MG63 (cell line): ENCODE data around the gene MOBP. TPM values are rescaled to one million over a fixed set of nuclear protein-coding genes. Genes with fewer than 3 reads are reported as not detected.
"Not testable (repeated sequence)": the region's sequence is repeated elsewhere in the genome, so short reads cannot be mapped to it uniquely, and the experiment has no call there.

Source experiments
- DNase-seq: peaks from one replicate; pipeline ENCODE4 v3.0.0-alpha.2; 2020
- H3K27me3 ChIP-seq: fragments of 250-450 bp; sonication (Bioruptor Pico); 2 replicates; pipeline ENCODE4 v1.5.1; 2020; ENCODE audit warnings: mild to moderate bottlenecking, moderate library complexity
- H3K36me3 ChIP-seq: fragments of 250-450 bp; sonication (Bioruptor Pico); 2 replicates; pipeline ENCODE4 v1.5.1; 2020; ENCODE audit warnings: mild to moderate bottlenecking, moderate library complexity
- H3K4me3 ChIP-seq: fragments of 250-450 bp; sonication (Bioruptor Pico); 2 replicates; pipeline ENCODE4 v1.5.1; 2020; ENCODE audit warnings: mild to moderate bottlenecking, moderate library complexity
- H3K9me3 ChIP-seq: fragments of 250-450 bp; sonication (Bioruptor Pico); 2 replicates; pipeline ENCODE4 v1.5.1; 2020; ENCODE audit warnings: mild to moderate bottlenecking, moderate library complexity
- total RNA-seq: library from RNA; depleted of rRNA; stranded (reverse); fragments of >200 nt; shearing (Covaris generic); gene quantifications from 2 replicates; pipeline ENCODE4 v1.2.3, GENCODE V29; 2014; ENCODE audit warnings: low replicate concordance

MOBP gene
- total RNA-seq, 1 experiment from 2014 or later = not detected

DNA sequence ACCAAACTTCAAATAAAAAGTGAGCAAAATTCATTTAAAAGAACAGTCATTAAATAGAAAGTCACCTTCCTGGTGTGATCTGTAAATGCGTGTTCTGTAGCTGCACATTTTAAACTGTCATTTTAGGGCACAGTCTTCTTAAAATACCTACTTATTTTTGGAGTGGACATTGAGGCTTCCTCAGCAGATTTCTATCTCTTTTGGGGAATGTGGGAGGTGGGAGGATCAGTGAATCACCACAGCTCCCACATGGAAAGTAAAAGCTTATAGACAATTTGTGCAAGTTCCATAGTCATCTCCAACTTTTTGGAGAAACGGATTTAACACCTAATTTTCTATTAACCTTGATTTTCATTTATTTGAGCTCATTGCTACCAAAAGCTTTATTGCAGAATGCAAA, 21.0 kb upstream of the MOBP start:
- no peak for DNase-seq

DNA sequence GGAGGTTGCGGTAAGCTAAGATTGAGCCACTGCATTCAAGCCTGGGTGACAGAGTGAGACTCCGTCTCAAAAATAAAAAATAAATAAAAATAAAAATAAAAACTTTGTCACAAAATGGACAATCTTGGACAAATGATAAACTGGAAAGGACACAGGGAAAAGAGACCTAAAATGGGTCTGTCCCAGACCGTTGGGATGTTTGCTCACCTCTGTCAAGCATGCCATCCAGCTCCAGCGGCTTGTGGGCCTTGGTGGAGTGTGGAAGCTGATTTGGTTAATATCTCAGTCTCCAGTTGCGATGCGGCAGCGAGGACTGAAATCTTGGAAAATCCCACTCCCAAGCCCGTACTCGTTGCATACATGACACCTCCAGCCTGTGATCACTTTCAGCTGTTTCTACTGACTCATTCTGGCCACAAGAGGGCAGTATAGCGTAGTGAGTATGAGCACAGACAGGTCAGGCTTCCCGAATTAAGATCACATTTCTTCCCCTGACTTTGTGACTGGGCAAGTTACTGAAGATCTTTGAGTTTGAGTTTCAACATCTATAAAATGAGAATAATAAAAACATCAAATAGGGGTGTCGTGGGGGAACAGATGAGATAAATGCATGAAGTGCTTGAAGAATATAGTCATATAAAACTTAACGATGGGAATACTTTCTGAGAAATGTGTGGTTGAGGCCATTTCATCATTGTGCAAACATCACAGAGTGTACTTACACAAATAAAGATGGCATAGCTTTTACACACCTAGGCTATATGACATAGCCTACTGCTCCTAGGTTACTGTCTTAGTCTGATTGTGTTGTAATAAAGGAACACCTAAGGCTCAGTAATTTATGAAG, 19.6 kb upstream of the MOBP start:
- H3K4me3 ChIP-seq = no peak overlapping the region
- DNase-seq = peak; percentile 23
- H3K27me3 ChIP-seq = no peaks in the 10 kb centered on the region
- H3K36me3 ChIP-seq = no peaks in the 10 kb centered on the region
- no peaks in the 10 kb centered on the region for H3K9me3 ChIP-seq

More for the DNA sequence above, 21.0 kb upstream of the MOBP start:
- H3K36me3 ChIP-seq = no peaks in the 10 kb centered on the region
- no peaks in the 10 kb centered on the region for H3K27me3 ChIP-seq
- no peak overlapping the region for H3K4me3 ChIP-seq
- H3K9me3 ChIP-seq = no peaks in the 10 kb centered on the region

DNA sequence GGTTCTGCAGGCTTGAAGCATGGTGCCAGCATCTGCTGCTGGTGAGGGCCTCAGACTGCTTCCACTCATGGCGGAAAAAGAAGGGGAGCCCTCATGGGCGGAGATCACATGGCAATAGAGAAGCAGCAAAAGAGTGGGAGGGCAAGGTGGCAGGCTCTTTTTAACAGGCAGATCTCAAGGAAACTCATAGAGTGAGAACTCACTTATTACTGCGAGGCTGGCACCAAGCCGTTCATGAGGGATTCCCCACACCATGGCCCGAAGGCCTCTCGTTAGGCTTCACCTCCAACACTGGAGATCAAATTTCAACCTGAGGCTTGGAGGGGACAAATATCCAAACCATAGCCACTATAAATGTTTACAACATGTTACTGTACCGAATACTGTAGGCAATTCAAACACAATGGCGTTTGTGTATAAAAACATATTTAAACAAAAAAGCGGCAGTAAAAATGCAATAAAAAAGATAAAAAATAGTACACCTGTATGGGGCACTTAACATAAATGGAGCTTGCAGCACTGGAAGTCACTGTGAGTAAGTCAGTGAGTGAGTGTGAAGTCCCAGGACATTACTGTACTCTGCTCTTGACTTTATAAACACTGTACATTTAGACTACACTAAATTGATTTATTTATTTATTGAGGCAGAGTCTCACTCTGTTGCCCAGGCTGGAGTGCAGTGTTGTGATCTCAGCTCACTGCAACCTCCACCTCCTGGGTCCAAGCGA, 18.8 kb upstream of the MOBP start:
- no peaks in the 10 kb centered on the region for H3K27me3 ChIP-seq
- no peak overlapping the region for H3K4me3 ChIP-seq
- H3K36me3 ChIP-seq = no peaks in the 10 kb centered on the region
- H3K9me3 ChIP-seq = no peaks in the 10 kb centered on the region
- DNase-seq = no peak

DNA sequence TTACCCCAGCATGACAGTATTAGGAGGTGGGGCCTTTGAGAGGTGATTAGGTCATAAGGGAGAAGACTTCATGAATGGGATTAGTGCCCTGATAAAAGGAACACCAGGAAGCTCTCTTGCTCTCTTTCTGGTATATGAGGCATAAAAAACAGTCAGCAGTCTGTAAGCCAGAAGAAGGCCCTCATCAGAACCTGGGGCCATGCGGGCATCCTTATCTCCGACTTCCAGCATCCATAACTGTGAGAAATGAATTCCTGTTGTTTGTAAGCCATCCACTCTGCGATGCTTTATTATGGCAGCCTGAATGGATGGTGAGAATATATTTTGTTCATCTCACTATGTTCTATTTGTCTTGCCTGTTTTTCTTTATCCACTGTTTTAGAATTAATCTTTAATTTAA, 17.7 kb upstream of the MOBP start:
- no peak for DNase-seq
- H3K9me3 ChIP-seq = no peaks in the 10 kb centered on the region
- no peaks in the 10 kb centered on the region for H3K27me3 ChIP-seq

GRCh38 chr3:39453134-39453533, 14.3 kb upstream of the MOBP start:
- no peaks in the 10 kb centered on the region for H3K27me3 ChIP-seq
- H3K4me3 ChIP-seq = no peak overlapping the region
- no peaks in the 10 kb centered on the region for H3K9me3 ChIP-seq
- no peak for DNase-seq
- H3K36me3 ChIP-seq = no peaks in the 10 kb centered on the region

More for the DNA sequence above, 17.7 kb upstream of the MOBP start:
- Histone ChIP-seq H3K36me3 (no peaks in the 10 kb centered on the region), H3K4me3 (no peak overlapping the region)

DNA sequence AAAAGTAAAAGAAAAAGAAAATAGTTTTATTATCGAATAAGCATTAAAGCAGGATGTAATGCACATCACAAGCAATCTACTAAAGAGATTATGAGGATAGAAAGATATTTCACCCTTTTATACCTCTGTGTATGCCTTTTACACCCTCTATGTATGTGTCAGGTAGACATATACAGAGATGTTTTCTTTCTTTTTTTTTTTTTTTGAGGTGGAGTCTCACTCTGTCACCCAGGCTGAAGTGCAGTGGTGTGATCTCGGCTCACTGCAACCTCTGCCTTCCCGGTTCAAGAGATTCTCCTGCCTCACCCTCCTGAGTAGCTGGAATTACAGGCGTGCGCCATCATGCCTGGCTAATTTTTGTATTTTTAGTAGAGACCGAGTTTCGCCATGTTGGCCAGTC, 13.6 kb upstream of the MOBP start:
- DNase-seq, H3K27me3 ChIP-seq, H3K36me3 ChIP-seq, H3K4me3 ChIP-seq, H3K9me3 ChIP-seq: not testable (repeated sequence)

GRCh38 chr3:39454591-39455217, 12.8 kb upstream of the MOBP start:
- no peaks in the 10 kb centered on the region for H3K9me3 ChIP-seq

GRCh38 chr3:39456159-39456558, 11.3 kb upstream of the MOBP start:
- no peak for DNase-seq
- Histone ChIP-seq H3K36me3 (no peaks in the 10 kb centered on the region), H3K27me3 (no peaks in the 10 kb centered on the region), H3K4me3 (no peak overlapping the region), H3K9me3 (no peaks in the 10 kb centered on the region)

More at GRCh38 chr3:39454591-39455217, 12.8 kb upstream of the MOBP start:
- DNase-seq = no peak
- H3K27me3 ChIP-seq = no peaks in the 10 kb centered on the region
- H3K36me3 ChIP-seq = no peaks in the 10 kb centered on the region
- H3K4me3 ChIP-seq = no peak overlapping the region

- H3K9me3 ChIP-seq = no peaks in the 10 kb centered on the region
- no peak for DNase-seq
- no peaks in the 10 kb centered on the region for H3K36me3 ChIP-seq
- H3K4me3 ChIP-seq = no peak overlapping the region
- H3K27me3 ChIP-seq = no peaks in the 10 kb centered on the region
These were observed 10.1 kb upstream of the MOBP start for GRCh38 chr3:39457361-39457760.

- H3K9me3 ChIP-seq, H3K27me3 ChIP-seq, H3K36me3 ChIP-seq, H3K4me3 ChIP-seq, DNase-seq: not testable (repeated sequence)
These were observed 8.9 kb upstream of the MOBP start for GRCh38 chr3:39458579-39458978.

DNA sequence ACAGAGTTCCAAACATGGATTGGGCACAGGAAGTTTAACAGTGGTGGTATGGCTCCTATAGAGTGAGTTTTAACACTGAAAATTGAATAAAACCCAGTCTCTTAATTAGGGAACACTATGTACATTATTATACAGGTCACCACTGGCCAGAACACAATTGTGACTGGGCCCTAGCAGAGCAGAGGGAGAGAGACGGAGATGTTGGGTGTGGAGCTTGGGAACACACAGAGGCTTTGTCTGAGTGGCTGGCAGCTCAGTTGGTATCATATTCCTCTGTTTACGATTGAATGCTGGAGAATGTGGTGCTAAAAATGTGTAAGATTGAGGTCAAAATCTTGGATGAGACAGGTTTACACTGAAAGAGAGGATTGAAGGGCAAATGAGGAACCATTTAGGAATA, 6.8 kb upstream of the MOBP start:
- no peak overlapping the region for H3K4me3 ChIP-seq
- H3K27me3 ChIP-seq = no peaks in the 10 kb centered on the region
- no peaks in the 10 kb centered on the region for H3K9me3 ChIP-seq
- H3K36me3 ChIP-seq = no peaks in the 10 kb centered on the region
- no peak for DNase-seq

- H3K9me3 ChIP-seq = no peaks in the 10 kb centered on the region
- no peaks in the 10 kb centered on the region for H3K27me3 ChIP-seq
- no peak overlapping the region for H3K4me3 ChIP-seq
- no peak for DNase-seq
- H3K36me3 ChIP-seq = no peaks in the 10 kb centered on the region
These were observed 4.2 kb upstream of the MOBP start for GRCh38 chr3:39463269-39463668.

DNA sequence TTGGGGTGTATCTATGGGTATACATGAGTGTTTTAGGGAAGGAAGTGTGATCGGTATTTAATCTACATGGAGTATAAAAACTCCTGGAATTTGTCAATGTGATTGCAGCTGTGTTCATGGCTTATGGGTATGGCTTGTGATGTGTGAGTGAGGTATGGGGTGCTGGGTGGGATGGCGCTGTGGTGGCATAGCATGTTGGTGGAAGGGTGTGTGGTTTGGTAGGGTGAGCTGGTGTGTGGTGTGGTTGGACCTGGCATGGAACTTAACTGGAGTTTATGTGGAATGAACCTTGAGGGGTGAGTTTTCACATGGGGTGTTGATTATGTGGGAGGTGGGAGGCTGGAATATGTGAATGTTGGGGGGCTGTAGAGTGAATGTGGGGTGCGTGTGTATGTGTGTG, 492 bp upstream of the MOBP start:
- Histone ChIP-seq H3K4me3 (no peak overlapping the region), H3K27me3 (no peaks in the 10 kb centered on the region), H3K36me3 (no peaks in the 10 kb centered on the region), H3K9me3 (no peaks in the 10 kb centered on the region)
- DNase-seq = no peak

GRCh38 chr3:39468108-39468436, 592 bp downstream of the MOBP start:
- no peaks in the 10 kb centered on the region for H3K27me3 ChIP-seq
- H3K4me3 ChIP-seq = no peak overlapping the region
- H3K36me3 ChIP-seq = no peaks in the 10 kb centered on the region
- DNase-seq = no peak
- H3K9me3 ChIP-seq = no peaks in the 10 kb centered on the region

DNA sequence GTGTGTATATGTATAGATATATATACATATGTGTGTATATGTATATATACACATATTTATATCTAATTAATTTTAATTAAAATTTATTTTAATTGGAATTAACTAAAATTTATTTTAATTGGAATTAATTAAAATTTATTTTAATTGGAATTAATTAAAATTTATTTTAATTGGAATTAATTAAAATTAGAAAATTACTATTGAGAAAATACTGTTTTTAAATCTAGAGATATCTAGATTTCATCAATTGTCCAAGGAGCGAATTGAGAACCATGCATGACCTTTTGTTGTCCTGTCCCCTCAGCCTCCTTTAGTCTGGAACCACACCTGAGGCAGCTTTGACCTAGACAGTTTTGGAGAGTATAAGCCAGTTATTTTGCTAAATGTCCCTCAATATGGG, 1.8 kb downstream of the MOBP start:
- H3K27me3 ChIP-seq = no peaks in the 10 kb centered on the region
- no peak overlapping the region for H3K4me3 ChIP-seq
- H3K36me3 ChIP-seq = no peaks in the 10 kb centered on the region
- H3K9me3 ChIP-seq = no peaks in the 10 kb centered on the region
- no peak for DNase-seq

DNA sequence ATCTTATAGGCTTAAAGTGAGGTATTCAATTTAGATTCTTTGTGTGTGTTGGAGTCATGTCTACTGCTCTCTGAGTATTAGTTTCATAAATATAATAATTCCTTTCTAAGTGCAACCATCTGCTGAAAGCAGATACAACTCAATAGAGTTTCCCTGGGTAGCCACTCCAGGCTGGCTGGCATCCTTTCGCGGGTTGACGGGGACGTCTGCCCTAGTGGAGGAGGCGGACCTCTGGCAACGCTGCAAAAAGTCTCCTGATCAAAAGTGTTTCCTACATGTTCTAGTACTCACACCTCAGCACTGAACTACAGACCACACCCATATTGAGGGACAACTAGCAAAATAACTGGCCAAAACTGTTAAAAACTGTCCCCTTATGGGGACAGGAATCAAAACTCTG, 2.5 kb downstream of the MOBP start:
- Histone ChIP-seq H3K27me3 (no peaks in the 10 kb centered on the region), H3K9me3 (no peaks in the 10 kb centered on the region), H3K4me3 (no peak overlapping the region), H3K36me3 (no peaks in the 10 kb centered on the region)
- no peak for DNase-seq

- no peaks in the 10 kb centered on the region for H3K27me3 ChIP-seq
- H3K4me3 ChIP-seq = no peak overlapping the region
- DNase-seq = no peak
- no peaks in the 10 kb centered on the region for H3K36me3 ChIP-seq
- H3K9me3 ChIP-seq = no peaks in the 10 kb centered on the region
These were observed 4.2 kb downstream of the MOBP start for GRCh38 chr3:39471652-39472051.
